CD14-positive monocyte (primary cell): ENCODE results near the gene MBD3L2B. TPM values are rescaled to one million over a fixed set of nuclear protein-coding genes. Genes with fewer than 3 reads are reported as not detected.
"Not testable (repeated sequence)": the region's sequence is repeated elsewhere in the genome, so short reads cannot be mapped to it uniquely, and the experiment has no call there.

Source experiments
- DNase-seq, 3 donors: peaks; one replicate each; pipeline ENCODE4 v3.0.0-alpha.2; 2011 to 2022
- H2AFZ ChIP-seq: 2 replicates; pipeline ENCODE4 v1.6.0; 2012; ENCODE audit warnings: mild to moderate bottlenecking, low read depth, low read length, inconsistent platforms; ENCODE audit not compliant: insufficient read depth, poor library complexity, severe bottlenecking
- H3K27ac ChIP-seq, 2 donors: 1 replicate in 1 of 2; 2 replicates in 1 of 2; pipeline ENCODE4 v1.5.1; 2012 to 2013; ENCODE audit warnings: low read length in 2 of 2, control low read depth in 1 of 2, inconsistent platforms in 1 of 2, low read depth in 1 of 2, mild to moderate bottlenecking in 1 of 2
- H3K27me3 ChIP-seq, 2 donors: one replicate each; pipeline versions ENCODE4 v1.6.0 to v1.6.1; 2011 to 2013; ENCODE audit warnings: low read length in 2 of 2; ENCODE audit not compliant: control insufficient read depth in 2 of 2, insufficient read depth in 2 of 2
- H3K36me3 ChIP-seq, 2 donors: replicated peaks in 1 of 2; 1 replicate in 1 of 2; 2 replicates in 1 of 2; pipeline versions ENCODE4 v1.5.1 to v1.6.1; 2012 to 2013; ENCODE audit warnings: low read length in 2 of 2, control low read depth in 1 of 2, inconsistent platforms in 1 of 2, mild to moderate bottlenecking in 1 of 2; ENCODE audit not compliant: insufficient read depth in 2 of 2, control insufficient read depth in 1 of 2
- H3K4me1 ChIP-seq, 2 donors: 1 replicate in 1 of 2; 2 replicates in 1 of 2; pipeline versions ENCODE4 v1.5.1 to v1.6.1; 2012 to 2013; ENCODE audit warnings: low read length in 2 of 2, control low read depth in 1 of 2, inconsistent platforms in 1 of 2, mild to moderate bottlenecking in 1 of 2, moderate library complexity in 1 of 2; ENCODE audit not compliant: insufficient read depth in 2 of 2, control insufficient read depth in 1 of 2
- H3K4me2 ChIP-seq: replicated peaks from 2 replicates; pipeline ENCODE3; 2012; ENCODE audit warnings: low read length, moderate library complexity, mild to moderate bottlenecking; ENCODE audit not compliant: poor library complexity, severe bottlenecking; ENCODE audit errors: extremely low read depth
- H3K4me3 ChIP-seq, 3 experiments: fragments of 200-600 bp in 1 of 3; sonication (generic) in 1 of 3; replicated peaks in 1 of 3; 1 replicate in 2 of 3; 2 replicates in 1 of 3; pipeline ENCODE4 v1.5.1; 2011 to 2013; ENCODE audit warnings: low read length in 3 of 3, mild to moderate bottlenecking in 3 of 3, control low read depth in 2 of 3, low read depth in 2 of 3, inconsistent platforms in 1 of 3, moderate library complexity in 1 of 3
- H3K79me2 ChIP-seq: 2 replicates; pipeline ENCODE4 v1.6.0; 2012; ENCODE audit warnings: mild to moderate bottlenecking, control low read depth, inconsistent platforms, low read length, moderate library complexity; ENCODE audit not compliant: insufficient read depth
- H3K9ac ChIP-seq: 2 replicates; pipeline ENCODE4 v1.6.0; 2017; ENCODE audit warnings: low read length, mild to moderate bottlenecking; ENCODE audit not compliant: insufficient read depth, poor library complexity, severe bottlenecking
- H3K9me3 ChIP-seq, 2 donors: replicated peaks in 1 of 2; 1 replicate in 1 of 2; 2 replicates in 1 of 2; pipeline versions ENCODE4 v1.5.1 to v1.6.1; 2012 to 2013; ENCODE audit warnings: low read length in 2 of 2, control low read depth in 1 of 2; ENCODE audit not compliant: control insufficient read depth in 1 of 2, insufficient read depth in 1 of 2
- H4K20me1 ChIP-seq: 2 replicates; pipeline ENCODE4 v1.6.0; 2012; ENCODE audit warnings: mild to moderate bottlenecking, low read length, control low read depth, moderate library complexity; ENCODE audit not compliant: insufficient read depth
- H3K27ac Mint-ChIP-seq, 7 donors: one replicate each; pipeline ENCODE4 v1.8.0; 2020; ENCODE audit warnings: mild to moderate bottlenecking in 7 of 7, mixed read lengths in 7 of 7, moderate library complexity in 6 of 7, inconsistent platforms in 2 of 7
- H3K27me3 Mint-ChIP-seq, 3 donors: one replicate each; pipeline ENCODE4 v1.8.0; 2021 to 2022; ENCODE audit warnings: low read depth in 3 of 3, mild to moderate bottlenecking in 3 of 3, mixed read lengths in 3 of 3, moderate library complexity in 3 of 3, inconsistent platforms in 1 of 3
- H3K36me3 Mint-ChIP-seq, 2 donors: one replicate each; pipeline ENCODE4 v1.8.0; 2020; ENCODE audit warnings: mixed read lengths in 2 of 2, inconsistent platforms in 1 of 2, mild to moderate bottlenecking in 1 of 2
- H3K4me1 Mint-ChIP-seq: one replicate; pipeline ENCODE4 v1.8.0; 2020; ENCODE audit warnings: mild to moderate bottlenecking, mixed read lengths
- H3K4me3 Mint-ChIP-seq, 2 donors: one replicate each; pipeline ENCODE4 v1.8.0; 2020; ENCODE audit warnings: mild to moderate bottlenecking in 2 of 2, mixed read lengths in 2 of 2, moderate library complexity in 1 of 2
- H3K9me3 Mint-ChIP-seq, 7 donors: one replicate each; pipeline ENCODE4 v1.8.0; 2020 to 2022; ENCODE audit warnings: mixed read lengths in 7 of 7, mild to moderate bottlenecking in 6 of 7, moderate library complexity in 6 of 7, inconsistent platforms in 2 of 7
- WGBS: methylation state at CpG from one replicate; pipeline ENCODE4 v1.1.5; 2013; ENCODE audit warnings: missing lambda C conversion rate; ENCODE audit not compliant: insufficient coverage; 5-methylcytosine and 5-hydroxymethylcytosine counted together
- intact Hi-C, 2 donors: fragments of 100-400 bp; cut with micrococcal nuclease; formaldehyde crosslinking; loops; one replicate each; pipeline versions ENCODE4 v1.15.0 to v1.15.1; 2023
- polyA plus RNA-seq, 3 donors: library from polyadenylated mRNA; depleted of rRNA in 1 of 3; unstranded in 2 of 3; stranded (reverse) in 1 of 3; fragments of 300-500 nt in 2 of 3; fragments of >200 nt in 1 of 3; fragmentation: Illumina TruSeq in 2 of 3; gene quantifications; 1 replicate in 2 of 3; 2 replicates in 1 of 3; pipeline ENCODE4 v1.2.3, GENCODE V29; 2012 to 2021

MBD3L2B gene
- polyA plus RNA-seq, 3 donors: not detected

GRCh38 chr19:7052896-7053295 lies 31.7 kb upstream of the MBD3L2B start:
- intact Hi-C loops, H3K27me3 ChIP-seq, H3K9me3 Mint-ChIP-seq, H3K4me1 Mint-ChIP-seq, H3K9me3 ChIP-seq, H3K27ac ChIP-seq, H3K27me3 Mint-ChIP-seq, H3K9ac ChIP-seq, DNase-seq, H3K4me1 ChIP-seq, H3K4me3 Mint-ChIP-seq, H4K20me1 ChIP-seq, H3K4me2 ChIP-seq, H3K4me3 ChIP-seq, H3K36me3 Mint-ChIP-seq, H3K36me3 ChIP-seq, H3K79me2 ChIP-seq, H3K27ac Mint-ChIP-seq, H2AFZ ChIP-seq: not testable (repeated sequence)
- no CpG with 5 or more reads among the region's 7 CpGs for WGBS

DNA sequence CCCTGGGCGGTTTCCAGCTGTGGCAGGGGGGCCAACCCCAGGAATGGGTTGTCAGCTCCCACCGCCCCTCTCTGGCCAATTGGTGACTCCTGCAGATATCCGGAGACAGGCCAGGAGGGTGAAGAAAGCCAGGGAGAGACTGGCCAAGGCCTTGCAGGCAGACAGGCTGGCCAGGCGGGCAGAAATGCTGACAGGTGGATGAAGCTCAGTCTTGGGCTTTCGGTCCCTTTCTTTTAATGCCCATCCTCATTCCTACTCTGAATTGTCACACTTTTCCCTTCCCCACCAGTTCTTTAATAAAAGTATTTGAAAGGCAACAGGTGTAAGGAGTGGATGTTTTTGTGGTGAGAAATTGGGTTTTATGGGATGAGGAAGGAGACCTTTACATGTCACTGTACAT lies 30.2 kb upstream of the MBD3L2B start:
- H3K9me3 ChIP-seq, H2AFZ ChIP-seq, H4K20me1 ChIP-seq, H3K4me1 ChIP-seq, H3K4me3 Mint-ChIP-seq, H3K4me1 Mint-ChIP-seq, DNase-seq, H3K4me2 ChIP-seq, H3K27me3 ChIP-seq, intact Hi-C loops, H3K9ac ChIP-seq, H3K36me3 Mint-ChIP-seq, H3K27ac Mint-ChIP-seq, H3K9me3 Mint-ChIP-seq, H3K4me3 ChIP-seq, H3K36me3 ChIP-seq, H3K27ac ChIP-seq, H3K79me2 ChIP-seq, H3K27me3 Mint-ChIP-seq: not testable (repeated sequence)
- WGBS: no CpG with 5 or more reads among the region's 5 CpGs

GRCh38 chr19:7049021-7049420 lies 27.8 kb upstream of the MBD3L2B start, which contains the start of gene MBD3L2:
Gene MBD3L2, plus strand, starts transcription at chr19:7049321. Its CDS starts 53 bp downstream, at chr19:7049374.
- DNase-seq, H3K4me3 Mint-ChIP-seq, H3K9me3 ChIP-seq, H3K4me1 Mint-ChIP-seq, H3K36me3 Mint-ChIP-seq, H3K27ac Mint-ChIP-seq, H3K9ac ChIP-seq, H3K79me2 ChIP-seq, H3K4me3 ChIP-seq, intact Hi-C loops, H3K27me3 Mint-ChIP-seq, H3K9me3 Mint-ChIP-seq, H3K4me2 ChIP-seq, H3K27ac ChIP-seq, H3K27me3 ChIP-seq, H3K36me3 ChIP-seq, H2AFZ ChIP-seq, H3K4me1 ChIP-seq, H4K20me1 ChIP-seq: not testable (repeated sequence)
- WGBS: no CpG with 5 or more reads among the region's 7 CpGs

GRCh38 chr19:7041563-7041962 lies 20.3 kb upstream of the MBD3L2B start:
- H3K9ac ChIP-seq, H3K79me2 ChIP-seq, H3K36me3 ChIP-seq, H3K9me3 Mint-ChIP-seq, H3K4me1 ChIP-seq, H3K4me1 Mint-ChIP-seq, H3K36me3 Mint-ChIP-seq, H3K9me3 ChIP-seq, H2AFZ ChIP-seq, DNase-seq, H3K27me3 ChIP-seq, H3K4me3 ChIP-seq, H3K27ac Mint-ChIP-seq, H3K27ac ChIP-seq, H4K20me1 ChIP-seq, intact Hi-C loops, H3K4me2 ChIP-seq, H3K27me3 Mint-ChIP-seq, H3K4me3 Mint-ChIP-seq: not testable (repeated sequence)
- no CpG with 5 or more reads among the region's 2 CpGs for WGBS
